GM23338 (cell line): ENCODE measurements around the gene RRM1. TPM values are rescaled to one million over a fixed set of nuclear protein-coding genes. Genes with fewer than 3 reads are reported as not detected.

ENCODE experiments used
- ATAC-seq: fragments of 200-7000 bp; cut with Tn5 transposase; 3 replicates; pipeline ENCODE4 v1.9.1; 2020
- DNase-seq: peaks from one replicate; pipeline ENCODE4 v3.0.0-alpha.2; 2015; ENCODE audit warnings: low spot score
- H2AFZ ChIP-seq: fragments of 200-600 bp; sonication (generic); 2 replicates; pipeline ENCODE4 v1.8.0; 2016; ENCODE audit warnings: antibody characterized with exemption, mild to moderate bottlenecking, moderate library complexity
- H3F3A ChIP-seq: fragments of 200-600 bp; sonication (generic); replicated peaks from 2 replicates; pipeline ENCODE4 v1.8.0; 2017; ENCODE audit warnings: antibody characterized with exemption, mixed run types, low read depth
- H3K27ac ChIP-seq: fragments of 200-600 bp; sonication (generic); 2 replicates; pipeline ENCODE4 v1.6.1; 2016; ENCODE audit warnings: low read depth
- H3K27me3 ChIP-seq: fragments of 200-600 bp; sonication (generic); 2 replicates; pipeline ENCODE4 v1.8.0; 2016; ENCODE audit warnings: mild to moderate bottlenecking, mixed run types, moderate library complexity; ENCODE audit not compliant: insufficient read depth
- H3K36me3 ChIP-seq: fragments of 200-600 bp; sonication (generic); 2 replicates; pipeline ENCODE4 v1.8.0; 2016; ENCODE audit warnings: mild to moderate bottlenecking; ENCODE audit not compliant: insufficient read depth
- H3K4me1 ChIP-seq: fragments of 200-600 bp; sonication (generic); 2 replicates; pipeline ENCODE4 v1.8.0; 2016; ENCODE audit warnings: mild to moderate bottlenecking, moderate library complexity; ENCODE audit not compliant: insufficient read depth
- H3K4me2 ChIP-seq: fragments of 200-600 bp; sonication (generic); 2 replicates; pipeline ENCODE4 v1.7.1; 2017; ENCODE audit warnings: mixed run types
- H3K4me3 ChIP-seq: fragments of 200-600 bp; sonication (generic); 2 replicates; pipeline ENCODE4 v1.6.1; 2016; ENCODE audit warnings: mixed run types
- H3K79me2 ChIP-seq: fragments of 200-600 bp; sonication (generic); replicated peaks from 2 replicates; pipeline ENCODE4 v1.8.0; 2017; ENCODE audit warnings: mild to moderate bottlenecking; ENCODE audit not compliant: insufficient read depth
- H3K9me2 ChIP-seq: fragments of 200-600 bp; sonication (generic); 2 replicates; pipeline ENCODE4 v1.8.0; 2017; ENCODE audit not compliant: insufficient read depth
- H4K20me1 ChIP-seq: fragments of 200-600 bp; sonication (generic); replicated peaks from 2 replicates; pipeline ENCODE4 v1.8.0; 2017; ENCODE audit warnings: mild to moderate bottlenecking; ENCODE audit not compliant: insufficient read depth
- H3K27ac Mint-ChIP-seq: 2 replicates; pipeline ENCODE4 v1.8.0; 2020; ENCODE audit warnings: inconsistent platforms, mild to moderate bottlenecking, moderate library complexity, mixed read lengths
- H3K27me3 Mint-ChIP-seq: 3 replicates; pipeline ENCODE4 v1.8.0; 2022; ENCODE audit warnings: low read depth, mild to moderate bottlenecking, moderate library complexity, mixed read lengths, inconsistent platforms; ENCODE audit not compliant: insufficient read depth, poor library complexity
- H3K36me3 Mint-ChIP-seq: 3 replicates; pipeline ENCODE4 v1.8.0; 2021; ENCODE audit warnings: low read depth, mild to moderate bottlenecking, inconsistent platforms, moderate library complexity, mixed read lengths
- H3K4me1 Mint-ChIP-seq: 3 replicates; pipeline ENCODE4 v1.8.0; 2020; ENCODE audit warnings: mild to moderate bottlenecking, inconsistent platforms, mixed read lengths
- H3K4me3 Mint-ChIP-seq: 3 replicates; pipeline ENCODE4 v1.8.0; 2021; ENCODE audit warnings: moderate library complexity, mild to moderate bottlenecking, inconsistent platforms, mixed read lengths
- H3K9me3 Mint-ChIP-seq: 3 replicates; pipeline ENCODE4 v1.8.0; 2020; ENCODE audit warnings: moderate library complexity, mild to moderate bottlenecking, inconsistent platforms, mixed read lengths
- CREB1 ChIP-seq: fragments of 250-450 bp; sonication (Bioruptor Pico); IDR thresholded peaks from 2 replicates; pipeline ENCODE4 v1.5.0; 2020; ENCODE audit warnings: low read depth, mild to moderate bottlenecking, moderate library complexity
- CTCF ChIP-seq, 2 experiments: fragments of 200-600 bp in 1 of 2; sonication (generic) in 1 of 2; conservative IDR thresholded peaks; 2 replicates each; pipeline versions ENCODE4 v1.5.1 to v1.6.1; 2016 to 2017; ENCODE audit warnings: antibody characterized with exemption in 2 of 2, low read depth in 2 of 2, mild to moderate bottlenecking in 2 of 2, moderate library complexity in 1 of 2
- JUNB ChIP-seq: IDR thresholded peaks from one replicate; pipeline ENCODE4 v1.6.1; 2016; ENCODE audit warnings: antibody characterized with exemption; ENCODE audit not compliant: unreplicated experiment
- POLR2AphosphoS5 ChIP-seq: IDR thresholded peaks from 2 replicates; pipeline ENCODE4 v1.6.1; 2016; ENCODE audit warnings: antibody characterized with exemption, low read depth
- STAT1 ChIP-seq: IDR thresholded peaks from one replicate; pipeline ENCODE4 v1.6.1; 2016; ENCODE audit warnings: antibody characterized with exemption; ENCODE audit not compliant: unreplicated experiment
- ZNF114 ChIP-seq: fragments of 250-450 bp; sonication (Bioruptor Pico); IDR thresholded peaks from 2 replicates; pipeline ENCODE4 v1.5.0; 2020; ENCODE audit warnings: mild to moderate bottlenecking, moderate library complexity
- ZNF331 ChIP-seq: fragments of 250-450 bp; sonication (Bioruptor Pico); IDR thresholded peaks from 2 replicates; pipeline ENCODE4 v1.5.0; 2020; ENCODE audit warnings: low read depth, mild to moderate bottlenecking, moderate library complexity
- ZNF462 ChIP-seq: fragments of 250-450 bp; sonication (Bioruptor Pico); IDR thresholded peaks from 2 replicates; pipeline ENCODE4 v1.5.0; 2020; ENCODE audit warnings: mild to moderate bottlenecking, moderate library complexity
- polyA plus RNA-seq: library from polyadenylated mRNA; unstranded; fragments of >200 nt; fragmentation: Nextera tagmentation; extraction: Ambion mirVana; gene quantifications from 2 replicates; pipeline ENCODE4 v1.2.1, GENCODE V29; 2016
- total RNA-seq: library from RNA; depleted of rRNA; stranded (reverse); fragments of >200 nt; shearing (Covaris generic); gene quantifications from 2 replicates; pipeline ENCODE4 v1.2.3, GENCODE V29; 2014
- TF ChIP-seq, protein P1 (sequence below): IDR thresholded peaks from one replicate; pipeline ENCODE4 v1.6.1; 2018; ENCODE audit warnings: antibody characterized with exemption; ENCODE audit not compliant: unreplicated experiment

The RRM1 gene
- total and polyA plus RNA-seq, 2 experiments from 2014 or later: 47.3 to 96.8 TPM

- Mint-ChIP-seq H3K36me3 (no peaks in the 10 kb centered on the region), H3K27ac (no peak overlapping the region), H3K9me3 (no peaks in the 10 kb centered on the region), H3K27me3 (peaks cover 4% of the 10 kb centered on the region), H3K4me1 (peaks cover 6% of the 10 kb centered on the region; the same call in 2 of the 3 replicates), H3K4me3 (no peak overlapping the region)
- ATAC-seq (no peak), DNase-seq (no peak)
- H3K9me2 ChIP-seq: no peaks in the 10 kb centered on the region
- no peaks in the 10 kb centered on the region for H3K79me2 ChIP-seq
- H3K4me2 ChIP-seq: no peak overlapping the region
- TF ChIP-seq CTCF (conservative IDR thresholded peaks at IDR 0.05; ENCODE audit: low read depth in 2 of 2) (no peak), ZNF462 (CRISPR knock-in tag) (no peak), CREB1 (CRISPR knock-in tag) (no peak), ZNF331 (no peak), STAT1 (no peak), POLR2AphosphoS5 (no peak), JUNB (no peak), ZNF114 (CRISPR knock-in tag) (no peak)
- TF ChIP-seq, protein P1, sequence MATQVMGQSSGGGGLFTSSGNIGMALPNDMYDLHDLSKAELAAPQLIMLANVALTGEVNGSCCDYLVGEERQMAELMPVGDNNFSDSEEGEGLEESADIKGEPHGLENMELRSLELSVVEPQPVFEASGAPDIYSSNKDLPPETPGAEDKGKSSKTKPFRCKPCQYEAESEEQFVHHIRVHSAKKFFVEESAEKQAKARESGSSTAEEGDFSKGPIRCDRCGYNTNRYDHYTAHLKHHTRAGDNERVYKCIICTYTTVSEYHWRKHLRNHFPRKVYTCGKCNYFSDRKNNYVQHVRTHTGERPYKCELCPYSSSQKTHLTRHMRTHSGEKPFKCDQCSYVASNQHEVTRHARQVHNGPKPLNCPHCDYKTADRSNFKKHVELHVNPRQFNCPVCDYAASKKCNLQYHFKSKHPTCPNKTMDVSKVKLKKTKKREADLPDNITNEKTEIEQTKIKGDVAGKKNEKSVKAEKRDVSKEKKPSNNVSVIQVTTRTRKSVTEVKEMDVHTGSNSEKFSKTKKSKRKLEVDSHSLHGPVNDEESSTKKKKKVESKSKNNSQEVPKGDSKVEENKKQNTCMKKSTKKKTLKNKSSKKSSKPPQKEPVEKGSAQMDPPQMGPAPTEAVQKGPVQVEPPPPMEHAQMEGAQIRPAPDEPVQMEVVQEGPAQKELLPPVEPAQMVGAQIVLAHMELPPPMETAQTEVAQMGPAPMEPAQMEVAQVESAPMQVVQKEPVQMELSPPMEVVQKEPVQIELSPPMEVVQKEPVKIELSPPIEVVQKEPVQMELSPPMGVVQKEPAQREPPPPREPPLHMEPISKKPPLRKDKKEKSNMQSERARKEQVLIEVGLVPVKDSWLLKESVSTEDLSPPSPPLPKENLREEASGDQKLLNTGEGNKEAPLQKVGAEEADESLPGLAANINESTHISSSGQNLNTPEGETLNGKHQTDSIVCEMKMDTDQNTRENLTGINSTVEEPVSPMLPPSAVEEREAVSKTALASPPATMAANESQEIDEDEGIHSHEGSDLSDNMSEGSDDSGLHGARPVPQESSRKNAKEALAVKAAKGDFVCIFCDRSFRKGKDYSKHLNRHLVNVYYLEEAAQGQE: no peak
- H3F3A ChIP-seq: no peaks in the 10 kb centered on the region
- no peaks in the 10 kb centered on the region for H3K4me1 ChIP-seq
- no peaks in the 10 kb centered on the region for H3K36me3 ChIP-seq
- no peak overlapping the region for H3K4me3 ChIP-seq
- H3K27me3 ChIP-seq: no peaks in the 10 kb centered on the region
- H3K27ac ChIP-seq: no peak overlapping the region
- H2AFZ ChIP-seq: no peak overlapping the region
- H4K20me1 ChIP-seq: no peaks in the 10 kb centered on the region
These were observed 23.3 kb upstream of the RRM1 start for GRCh38 chr11:4071325-4071724.
